ENCODE results near the gene WAPL. TPM values are rescaled to one million over a fixed set of nuclear protein-coding genes. Genes with fewer than 3 reads are reported as not detected.

The WAPL gene
- total RNA-seq, 1 donor from 2014 or later: 79.4 TPM

DNA sequence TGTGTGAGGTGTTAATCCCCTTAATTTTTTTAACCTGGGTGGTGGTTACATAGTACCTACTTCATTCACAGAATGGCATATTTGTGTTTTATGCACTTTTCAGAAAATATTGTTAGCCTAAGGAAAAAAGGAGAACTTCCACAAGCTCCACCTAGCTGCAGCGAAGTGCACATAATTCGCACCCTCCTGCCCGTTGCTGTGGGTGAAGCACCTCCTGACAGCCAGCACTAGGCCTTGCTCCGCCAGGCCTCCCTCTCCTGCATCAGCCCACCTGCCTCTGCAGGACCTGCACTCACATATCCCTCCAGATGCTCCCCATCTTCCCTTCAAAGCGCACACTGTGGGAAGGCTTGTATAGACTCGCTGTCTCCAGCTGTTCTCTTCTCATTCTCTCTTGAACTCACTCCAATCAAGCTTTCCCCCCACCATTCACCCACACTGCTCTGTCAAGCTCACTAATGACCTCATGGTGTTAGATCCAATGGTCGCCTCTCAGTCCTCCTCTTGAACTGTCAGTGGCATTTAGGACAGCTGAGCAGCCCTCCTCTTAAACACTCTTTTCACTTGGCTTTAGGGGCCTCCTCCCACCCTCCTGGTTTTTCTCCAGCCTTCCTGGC, 134.3 kb downstream of the WAPL start:
- DNase-seq (ENCODE audit: low spot score): peak; percentile 39
- H3K9ac ChIP-seq: no peak overlapping the region
- Mint-ChIP-seq H3K36me3 (no peaks in the 10 kb centered on the region), H3K4me1 (peaks cover 21% of the 10 kb centered on the region), H3K9me3 (peaks cover 4% of the 10 kb centered on the region), H3K27ac (no peak overlapping the region), H3K4me3 (no peak overlapping the region), H3K27me3 (ENCODE audit: insufficient read depth, low read depth) (peaks cover 19% of the 10 kb centered on the region)
- H3K9me3 ChIP-seq (ENCODE audit: low read depth): no peaks in the 10 kb centered on the region
- H3K79me2 ChIP-seq (ENCODE audit: low read depth): no peaks in the 10 kb centered on the region
- H3K27ac ChIP-seq: no peak overlapping the region
- no peaks in the 10 kb centered on the region for H3K36me3 ChIP-seq
- no peaks in the 10 kb centered on the region for H4K20me1 ChIP-seq (ENCODE audit: low read depth)
- no peak overlapping the region for H2AFZ ChIP-seq (replicated peaks)
- no peak overlapping the region for H3K4me3 ChIP-seq
- no peak for TF ChIP-seq EZH2phosphoT487 (IDR thresholded peaks at IDR 0.05)
- no peak for TF ChIP-seq EZH2 (IDR thresholded peaks at IDR 0.05)
- TF ChIP-seq, protein P1, sequence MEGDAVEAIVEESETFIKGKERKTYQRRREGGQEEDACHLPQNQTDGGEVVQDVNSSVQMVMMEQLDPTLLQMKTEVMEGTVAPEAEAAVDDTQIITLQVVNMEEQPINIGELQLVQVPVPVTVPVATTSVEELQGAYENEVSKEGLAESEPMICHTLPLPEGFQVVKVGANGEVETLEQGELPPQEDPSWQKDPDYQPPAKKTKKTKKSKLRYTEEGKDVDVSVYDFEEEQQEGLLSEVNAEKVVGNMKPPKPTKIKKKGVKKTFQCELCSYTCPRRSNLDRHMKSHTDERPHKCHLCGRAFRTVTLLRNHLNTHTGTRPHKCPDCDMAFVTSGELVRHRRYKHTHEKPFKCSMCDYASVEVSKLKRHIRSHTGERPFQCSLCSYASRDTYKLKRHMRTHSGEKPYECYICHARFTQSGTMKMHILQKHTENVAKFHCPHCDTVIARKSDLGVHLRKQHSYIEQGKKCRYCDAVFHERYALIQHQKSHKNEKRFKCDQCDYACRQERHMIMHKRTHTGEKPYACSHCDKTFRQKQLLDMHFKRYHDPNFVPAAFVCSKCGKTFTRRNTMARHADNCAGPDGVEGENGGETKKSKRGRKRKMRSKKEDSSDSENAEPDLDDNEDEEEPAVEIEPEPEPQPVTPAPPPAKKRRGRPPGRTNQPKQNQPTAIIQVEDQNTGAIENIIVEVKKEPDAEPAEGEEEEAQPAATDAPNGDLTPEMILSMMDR (IDR thresholded peaks at IDR 0.05): no peak
- H3K4me1 ChIP-seq: peaks cover 16% of the 10 kb centered on the region
- peaks cover 45% of the 10 kb centered on the region for H3K27me3 ChIP-seq
- H3K4me2 ChIP-seq: no peak overlapping the region
- peaks cover 10% of the 10 kb centered on the region for H3F3A ChIP-seq (ENCODE audit: low read depth)

DNA sequence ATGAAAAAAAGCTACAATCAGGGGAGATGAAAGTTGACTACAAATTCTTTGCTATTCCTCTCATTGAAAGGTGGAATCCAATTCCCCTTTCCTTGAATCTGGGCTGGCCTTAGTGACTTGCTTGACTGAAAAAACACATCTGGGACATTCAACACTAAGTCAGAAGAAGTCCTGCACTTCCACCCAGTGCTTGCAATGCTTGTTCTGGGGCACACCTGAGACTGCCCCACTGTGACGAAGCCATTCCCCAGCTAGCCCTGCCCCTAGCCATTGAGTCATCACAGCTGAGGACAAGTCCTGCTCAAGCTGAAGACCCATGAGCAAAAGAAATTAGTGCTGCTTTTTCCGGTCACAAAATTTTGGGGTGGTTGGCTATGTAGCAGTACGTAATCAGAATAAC, 135.8 kb downstream of the WAPL start:
- Mint-ChIP-seq H3K27me3 (ENCODE audit: insufficient read depth, low read depth) (peaks cover 14% of the 10 kb centered on the region), H3K4me3 (no peak overlapping the region), H3K4me1 (peaks cover 21% of the 10 kb centered on the region), H3K36me3 (no peaks in the 10 kb centered on the region), H3K27ac (no peak overlapping the region), H3K9me3 (peaks cover 4% of the 10 kb centered on the region)
- Histone ChIP-seq H2AFZ (replicated peaks) (no peak overlapping the region), H3K36me3 (no peaks in the 10 kb centered on the region), H3K4me2 (no peak overlapping the region), H3K9me3 (ENCODE audit: low read depth) (no peaks in the 10 kb centered on the region), H3K27me3 (peaks cover 31% of the 10 kb centered on the region), H3F3A (ENCODE audit: low read depth) (peaks cover 10% of the 10 kb centered on the region), H3K4me1 (peaks cover 16% of the 10 kb centered on the region), H3K9ac (no peak overlapping the region), H3K79me2 (ENCODE audit: low read depth) (no peaks in the 10 kb centered on the region), H3K27ac (no peak overlapping the region), H4K20me1 (ENCODE audit: low read depth) (no peaks in the 10 kb centered on the region), H3K4me3 (no peak overlapping the region)
- DNase-seq (ENCODE audit: low spot score): no peak
- TF ChIP-seq, protein P1 (IDR thresholded peaks at IDR 0.05): no peak
- TF ChIP-seq EZH2phosphoT487 (IDR thresholded peaks at IDR 0.05) (no peak), EZH2 (IDR thresholded peaks at IDR 0.05) (no peak)

Small RNA genes lying within 50 kb of the gene (small RNA-seq; reads per million reads assigned to genes)
- gene RNU6-780P: not detected

Other genes with a start within 250 kb of the WAPL start
- gene GRID1, start 155.0 kb downstream of the WAPL start, total RNA-seq (ENCODE audit: low replicate concordance): 0.31 TPM in 1 of 2 replicates, not detected in the other
- not detected in 2 replicates for gene OPN4, start 132.8 kb upstream of the WAPL start, total RNA-seq (ENCODE audit: low replicate concordance)
- gene LDB3, start 146.7 kb upstream of the WAPL start, total RNA-seq (ENCODE audit: low replicate concordance): 0.03 TPM in 1 of 2 replicates, not detected in the other
- gene BMPR1A, start 234.8 kb upstream of the WAPL start, total RNA-seq (ENCODE audit: low replicate concordance): 60.8 and 76.2 TPM in 2 replicates